ENCODE data around the gene RAB3IL1. TPM values are rescaled to one million over a fixed set of nuclear protein-coding genes. Genes with fewer than 3 reads are reported as not detected.

RAB3IL1 gene
- total RNA-seq, 2 donors from 2014 or later: 5.4 to 11.5 TPM

DNA sequence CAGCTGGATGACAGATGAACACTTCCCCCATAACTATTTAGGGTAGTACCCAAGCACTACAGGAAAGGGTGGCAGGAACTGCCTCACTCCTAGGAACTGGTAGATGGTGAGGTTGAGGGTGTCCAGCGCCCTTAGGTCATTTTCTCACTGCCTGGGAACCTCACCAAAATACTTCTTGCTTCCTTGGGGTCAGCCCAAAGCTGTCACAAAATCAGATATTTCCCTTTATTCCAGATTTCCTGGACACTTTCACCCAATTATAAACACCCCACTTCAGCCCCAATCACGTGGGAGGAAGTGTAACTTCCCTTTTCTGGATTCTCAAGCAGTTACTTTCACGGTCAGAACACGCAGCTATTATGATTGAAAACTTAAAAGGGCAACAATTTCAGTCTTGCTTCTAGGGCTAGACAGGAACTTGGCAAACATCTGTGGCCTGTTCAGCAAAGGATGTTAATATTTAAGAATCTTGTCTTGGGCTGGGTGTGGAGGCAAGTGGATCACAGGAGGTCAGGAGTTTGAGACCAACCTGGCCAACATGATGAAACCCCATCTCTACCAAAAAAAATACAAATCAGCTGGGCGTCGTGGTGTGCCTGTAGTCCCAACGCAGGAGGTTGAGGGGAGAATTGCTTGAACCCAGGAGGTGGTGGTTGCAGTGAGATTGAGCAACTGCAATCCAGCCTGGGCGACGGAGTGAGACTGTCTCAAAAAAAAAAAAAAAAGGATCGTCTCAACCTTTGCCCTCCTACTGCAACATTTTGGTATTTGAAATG lies 46.1 kb upstream of the RAB3IL1 start:
- H3K4me3 ChIP-seq: no peak overlapping the region
- peaks cover 51% of the 10 kb centered on the region for H3K4me1 ChIP-seq
- intact Hi-C loops (cut with DNase I): no loop called here
- H3K9me3 ChIP-seq: no peaks in the 10 kb centered on the region
- no peaks in the 10 kb centered on the region for H3K27me3 ChIP-seq
- ATAC-seq (no peak), DNase-seq (peak in 2 of 4 donors; percentile 15 to 60)
- H3K36me3 ChIP-seq (replicated peaks in 1 of 2; ENCODE audit: insufficient read depth in 1 of 2, low read depth in 2 of 2): peaks cover 0 to 13% of the 10 kb centered on the region in 2 donors
- TF ChIP-seq POLR2A (IDR thresholded peaks at IDR 0.05) (peak in 2 of 3 donors; percentile 45 to 50), CTCF (IDR thresholded peaks at IDR 0.05) (no peak)
- H3K27ac ChIP-seq: peak overlapping the region in 3 of 4 donors; percentile 14 to 99 (median 98)
- 53 to 61% methylated on average over 10 of the region's 10 CpGs for WGBS, 2 donors

GRCh38 chr11:61963016-61963281 lies 45.6 kb upstream of the RAB3IL1 start:
- H3K36me3 ChIP-seq (replicated peaks in 1 of 2; ENCODE audit: insufficient read depth in 1 of 2, low read depth in 2 of 2): peaks cover 0 to 13% of the 10 kb centered on the region in 2 donors
- H3K27ac ChIP-seq: peak overlapping the region; percentile 14 to 99 (median 69)
- intact Hi-C loops (cut with DNase I): no loop called here
- no peaks in the 10 kb centered on the region for H3K27me3 ChIP-seq
- WGBS, 2 donors: 85 to 100% methylated on average over 2 to 3 of the region's 3 CpGs
- peaks cover 47% of the 10 kb centered on the region for H3K4me1 ChIP-seq
- peak in 1 of 4 donors; percentile 18 for DNase-seq
- no peak overlapping the region for H3K4me3 ChIP-seq
- ATAC-seq: no peak
- H3K9me3 ChIP-seq: no peaks in the 10 kb centered on the region
- TF ChIP-seq CTCF (IDR thresholded peaks at IDR 0.05) (no peak), POLR2A (IDR thresholded peaks at IDR 0.05) (no peak)

DNA sequence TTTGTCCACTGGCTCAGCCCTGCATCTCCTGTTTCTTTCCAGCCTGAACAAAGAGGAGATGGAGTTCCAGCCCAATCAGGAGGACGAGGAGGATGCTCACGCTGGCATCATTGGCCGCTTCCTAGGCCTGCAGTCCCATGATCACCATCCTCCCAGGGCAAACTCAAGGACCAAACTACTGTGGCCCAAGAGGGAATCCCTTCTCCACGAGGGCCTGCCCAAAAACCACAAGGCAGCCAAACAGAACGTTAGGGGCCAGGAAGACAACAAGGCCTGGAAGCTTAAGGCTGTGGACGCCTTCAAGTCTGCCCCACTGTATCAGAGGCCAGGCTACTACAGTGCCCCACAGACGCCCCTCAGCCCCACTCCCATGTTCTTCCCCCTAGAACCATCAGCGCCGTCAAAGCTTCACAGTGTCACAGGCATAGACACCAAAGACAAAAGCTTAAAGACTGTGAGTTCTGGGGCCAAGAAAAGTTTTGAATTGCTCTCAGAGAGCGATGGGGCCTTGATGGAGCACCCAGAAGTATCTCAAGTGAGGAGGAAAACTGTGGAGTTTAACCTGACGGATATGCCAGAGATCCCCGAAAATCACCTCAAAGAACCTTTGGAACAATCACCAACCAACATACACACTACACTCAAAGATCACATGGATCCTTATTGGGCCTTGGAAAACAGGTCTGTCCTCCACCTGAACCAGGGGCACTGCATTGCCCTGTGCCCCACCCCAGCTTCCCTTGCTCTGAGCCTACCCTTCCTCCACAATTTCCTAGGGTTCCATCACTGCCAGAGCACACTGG lies 45.0 kb upstream of the RAB3IL1 start:
- Histone ChIP-seq H3K4me3 (no peak overlapping the region), H3K27ac (peak overlapping the region; percentile 39 to 99 (median 69)), H3K4me1 (peaks cover 47% of the 10 kb centered on the region), H3K9me3 (no peaks in the 10 kb centered on the region), H3K27me3 (no peaks in the 10 kb centered on the region), H3K36me3 (replicated peaks in 1 of 2; ENCODE audit: insufficient read depth in 1 of 2, low read depth in 2 of 2) (peaks cover 0 to 13% of the 10 kb centered on the region in 2 donors)
- 85 to 89% methylated on average over 11 to 12 of the region's 12 CpGs for WGBS, 2 donors
- ATAC-seq: no peak
- intact Hi-C loops (cut with DNase I): no loop called here
- TF ChIP-seq CTCF (IDR thresholded peaks at IDR 0.05) (no peak), POLR2A (IDR thresholded peaks at IDR 0.05) (no peak)
- peak in 1 of 4 donors; percentile 15 for DNase-seq

- peaks cover 47% of the 10 kb centered on the region for H3K4me1 ChIP-seq
- H3K27ac ChIP-seq: peak overlapping the region; percentile 36 to 99 (median 68)
- WGBS, 2 donors: 64 to 72% methylated on average over 7 to 8 of the region's 8 CpGs
- TF ChIP-seq CTCF (IDR thresholded peaks at IDR 0.05) (no peak), POLR2A (IDR thresholded peaks at IDR 0.05) (peak in 1 of 3 donors; percentile 1)
- intact Hi-C loops (cut with DNase I): no loop called here
- H3K4me3 ChIP-seq: no peak overlapping the region
- H3K36me3 ChIP-seq (replicated peaks in 1 of 2; ENCODE audit: insufficient read depth in 1 of 2, low read depth in 2 of 2): peaks cover 0 to 13% of the 10 kb centered on the region in 2 donors
- ATAC-seq (peak; percentile 58), DNase-seq (peak; percentile 53 to 78 (median 70))
- no peaks in the 10 kb centered on the region for H3K27me3 ChIP-seq
- no peaks in the 10 kb centered on the region for H3K9me3 ChIP-seq
Measured at GRCh38 chr11:61961570-61962212, 44.3 kb upstream of the RAB3IL1 start.

All from body of pancreas (tissue), 4 donors.